ENCODE measurements around the gene CRYBG1. TPM values are rescaled to one million over a fixed set of nuclear protein-coding genes. Genes with fewer than 3 reads are reported as not detected.

Gene CRYBG1
- total RNA-seq, 1 experiment from 2014 or later = 10.7 TPM

GRCh38 chr6:106426250-106426970, 65.9 kb downstream of the CRYBG1 start:
- CTCF ChIA-PET = no interaction called here
- no peak overlapping the region for H3K4me3 ChIP-seq (replicated peaks in 1 of 2; ENCODE audit: low read depth in 1 of 2, low read length in 2 of 2)
- H3K9me3 ChIP-seq (ENCODE audit: control insufficient read depth in 1 of 2, insufficient read depth in 1 of 2, low read depth in 1 of 2, low read length in 2 of 2) = no peaks in the 10 kb centered on the region
- no TSS peak for BruUV-seq (replicated peaks)
- H3K27me3 ChIP-seq (ENCODE audit: insufficient read depth, low read length) = no peaks in the 10 kb centered on the region
- H3K4me2 ChIP-seq (ENCODE audit: low read length) = no peak overlapping the region
- H3K79me2 ChIP-seq (ENCODE audit: insufficient read depth, low read length) = no peaks in the 10 kb centered on the region
- ATAC-seq (no peak), DNase-seq (ENCODE audit: low read depth, low spot score) (no peak)
- intact Hi-C loops (cut with micrococcal nuclease) = no loop called here
- no peaks in the 10 kb centered on the region for H3K36me3 ChIP-seq (ENCODE audit: control insufficient read depth in 1 of 2, insufficient read depth in 2 of 2, low read length in 2 of 2)
- H2AFZ ChIP-seq (ENCODE audit: low read depth, low read length, poor library complexity, severe bottlenecking) = no peak overlapping the region
- H3K9ac ChIP-seq (ENCODE audit: low read length) = no peak overlapping the region
- H3K27ac ChIP-seq (ENCODE audit: low read depth, low read length) = no peak overlapping the region
- TF ChIP-seq, protein P1, sequence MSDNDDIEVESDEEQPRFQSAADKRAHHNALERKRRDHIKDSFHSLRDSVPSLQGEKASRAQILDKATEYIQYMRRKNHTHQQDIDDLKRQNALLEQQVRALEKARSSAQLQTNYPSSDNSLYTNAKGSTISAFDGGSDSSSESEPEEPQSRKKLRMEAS (IDR thresholded peaks at IDR 0.05) = no peak
- TF ChIP-seq SP1 (IDR thresholded peaks at IDR 0.05; ENCODE audit: low read depth) (no peak), SIN3A (IDR thresholded peaks at IDR 0.05; ENCODE audit: low read depth) (no peak), ZNF274 (IDR thresholded peaks at IDR 0.05; ENCODE audit: low read depth, low read length) (no peak), RAD21 (IDR thresholded peaks at IDR 0.05; ENCODE audit: low read depth) (no peak), SRF (IDR thresholded peaks at IDR 0.05; ENCODE audit: low read depth) (no peak), EZH2phosphoT487 (IDR thresholded peaks at IDR 0.05; ENCODE audit: borderline replicate concordance) (no peak), JUND (IDR thresholded peaks at IDR 0.05) (no peak)
- TF ChIP-seq, protein P2, sequence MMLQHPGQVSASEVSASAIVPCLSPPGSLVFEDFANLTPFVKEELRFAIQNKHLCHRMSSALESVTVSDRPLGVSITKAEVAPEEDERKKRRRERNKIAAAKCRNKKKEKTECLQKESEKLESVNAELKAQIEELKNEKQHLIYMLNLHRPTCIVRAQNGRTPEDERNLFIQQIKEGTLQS (IDR thresholded peaks at IDR 0.05) = no peak
- H4K20me1 ChIP-seq (ENCODE audit: insufficient read depth) = no peaks in the 10 kb centered on the region
- POLR2A ChIA-PET = no interaction called here
- H3K4me1 ChIP-seq (ENCODE audit: control insufficient read depth in 1 of 2, insufficient read depth in 2 of 2, low read length in 2 of 2) = peaks cover 0 to 2% of the 10 kb centered on the region in 2 experiments; a peak in 1 of 4 replicates
- RAD21 ChIA-PET (ENCODE audit: low non-redundant PET in 1 of 2, low total read pairs in 2 of 2, uncharacterized antibody in 2 of 2, unreplicated experiment in 2 of 2) = no interaction called here
- H3K9me2 ChIP-seq (ENCODE audit: insufficient read depth) = peaks cover 3% of the 10 kb centered on the region; the same call in 1 of the 2 replicates

- H4K20me1 ChIP-seq (ENCODE audit: insufficient read depth) = no peaks in the 10 kb centered on the region
- DNase-seq (ENCODE audit: low read depth, low spot score) (no peak), ATAC-seq (no peak)
- no peaks in the 10 kb centered on the region for H3K27me3 ChIP-seq (ENCODE audit: insufficient read depth, low read length)
- BruUV-seq (replicated peaks) = no TSS peak
- TF ChIP-seq EGR1 (IDR thresholded peaks at IDR 0.05; ENCODE audit: low read depth) (no peak), FOSL1 (IDR thresholded peaks at IDR 0.05; ENCODE audit: low read depth) (no peak), REST (IDR thresholded peaks at IDR 0.05; ENCODE audit: low read depth) (no peak), CBX3 (IDR thresholded peaks at IDR 0.05; ENCODE audit: low read depth) (no peak), CEBPB (IDR thresholded peaks at IDR 0.05; ENCODE audit: low read depth) (no peak), ELF1 (IDR thresholded peaks at IDR 0.05; ENCODE audit: borderline replicate concordance, low read depth) (no peak), POLR2AphosphoS5 (IDR thresholded peaks at IDR 0.05; ENCODE audit: low read depth, low read length) (no peak), EZH2phosphoT487 (IDR thresholded peaks at IDR 0.05; ENCODE audit: borderline replicate concordance) (no peak), SP1 (IDR thresholded peaks at IDR 0.05; ENCODE audit: low read depth) (no peak), RAD21 (IDR thresholded peaks at IDR 0.05; ENCODE audit: low read depth) (no peak), SIN3A (IDR thresholded peaks at IDR 0.05; ENCODE audit: low read depth) (no peak)
- TF ChIP-seq, protein P1 (IDR thresholded peaks at IDR 0.05) = no peak
- H3K27ac ChIP-seq (ENCODE audit: low read depth, low read length) = no peak overlapping the region
- no peaks in the 10 kb centered on the region for H3K9me3 ChIP-seq (ENCODE audit: control insufficient read depth in 1 of 2, insufficient read depth in 1 of 2, low read depth in 1 of 2, low read length in 2 of 2)
- H3K4me1 ChIP-seq (ENCODE audit: control insufficient read depth in 1 of 2, insufficient read depth in 2 of 2, low read length in 2 of 2) = peaks cover 0 to 9% of the 10 kb centered on the region in 2 experiments; a peak in 1 of 4 replicates
- H3K4me2 ChIP-seq (ENCODE audit: low read length) = no peak overlapping the region
- no peak overlapping the region for H2AFZ ChIP-seq (ENCODE audit: low read depth, low read length, poor library complexity, severe bottlenecking)
- CTCF ChIA-PET = no interaction called here
- H3K9ac ChIP-seq (ENCODE audit: low read length) = no peak overlapping the region
- H3K9me2 ChIP-seq (ENCODE audit: insufficient read depth) = no peaks in the 10 kb centered on the region
- POLR2A ChIA-PET = no interaction called here
- H3K79me2 ChIP-seq (ENCODE audit: insufficient read depth, low read length) = no peaks in the 10 kb centered on the region
- intact Hi-C loops (cut with micrococcal nuclease) = no loop called here
- RAD21 ChIA-PET (ENCODE audit: low non-redundant PET in 1 of 2, low total read pairs in 2 of 2, uncharacterized antibody in 2 of 2, unreplicated experiment in 2 of 2) = no interaction called here
- H3K4me3 ChIP-seq (replicated peaks in 1 of 2; ENCODE audit: low read depth in 1 of 2, low read length in 2 of 2) = no peak overlapping the region
- H3K36me3 ChIP-seq (ENCODE audit: control insufficient read depth in 1 of 2, insufficient read depth in 2 of 2, low read length in 2 of 2) = no peaks in the 10 kb centered on the region
These were observed 69.9 kb downstream of the CRYBG1 start for GRCh38 chr6:106430466-106430865.

All from HCT116 (cell line).